ENCODE results near the gene KLF6.

DNA sequence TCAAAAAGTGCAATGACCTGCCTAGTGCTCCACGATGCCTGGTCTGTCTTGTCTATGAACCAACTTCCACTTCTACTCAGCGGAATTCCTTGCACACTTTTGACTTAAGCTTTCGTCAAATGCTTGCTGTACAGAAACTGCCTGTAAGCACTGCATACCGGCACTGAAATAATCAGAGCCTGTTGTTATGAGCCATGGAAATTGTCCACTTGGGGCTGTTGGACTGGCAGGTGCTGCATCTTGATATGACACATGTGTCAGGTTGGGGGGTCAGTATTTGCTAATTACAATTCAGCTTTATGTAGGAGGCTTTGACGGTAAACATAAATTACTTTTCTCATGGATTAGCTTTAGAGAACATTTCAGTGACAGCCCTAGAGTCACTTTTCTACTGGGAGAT lies 32.0 kb upstream of the KLF6 start:
- TF ChIP-seq RAD21 (IDR thresholded peaks at IDR 0.05; ENCODE audit: low read length) (no peak), POLR2AphosphoS5 (IDR thresholded peaks at IDR 0.05; ENCODE audit: low read depth, low read length) (no peak), FOXM1 (IDR thresholded peaks at IDR 0.05; ENCODE audit: low read depth) (no peak), EP300 (IDR thresholded peaks at IDR 0.05; ENCODE audit: borderline replicate concordance in 1 of 2, low read depth in 1 of 2, low read length in 1 of 2) (no peak), GABPA (IDR thresholded peaks at IDR 0.05; ENCODE audit: low read depth) (no peak), SMC3 (IDR thresholded peaks at IDR 0.05; ENCODE audit: low read depth, low read length) (no peak), RXRA (IDR thresholded peaks at IDR 0.05; ENCODE audit: borderline replicate concordance, low read depth) (no peak)
- TF ChIP-seq, protein P1, sequence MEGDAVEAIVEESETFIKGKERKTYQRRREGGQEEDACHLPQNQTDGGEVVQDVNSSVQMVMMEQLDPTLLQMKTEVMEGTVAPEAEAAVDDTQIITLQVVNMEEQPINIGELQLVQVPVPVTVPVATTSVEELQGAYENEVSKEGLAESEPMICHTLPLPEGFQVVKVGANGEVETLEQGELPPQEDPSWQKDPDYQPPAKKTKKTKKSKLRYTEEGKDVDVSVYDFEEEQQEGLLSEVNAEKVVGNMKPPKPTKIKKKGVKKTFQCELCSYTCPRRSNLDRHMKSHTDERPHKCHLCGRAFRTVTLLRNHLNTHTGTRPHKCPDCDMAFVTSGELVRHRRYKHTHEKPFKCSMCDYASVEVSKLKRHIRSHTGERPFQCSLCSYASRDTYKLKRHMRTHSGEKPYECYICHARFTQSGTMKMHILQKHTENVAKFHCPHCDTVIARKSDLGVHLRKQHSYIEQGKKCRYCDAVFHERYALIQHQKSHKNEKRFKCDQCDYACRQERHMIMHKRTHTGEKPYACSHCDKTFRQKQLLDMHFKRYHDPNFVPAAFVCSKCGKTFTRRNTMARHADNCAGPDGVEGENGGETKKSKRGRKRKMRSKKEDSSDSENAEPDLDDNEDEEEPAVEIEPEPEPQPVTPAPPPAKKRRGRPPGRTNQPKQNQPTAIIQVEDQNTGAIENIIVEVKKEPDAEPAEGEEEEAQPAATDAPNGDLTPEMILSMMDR (IDR thresholded peaks at IDR 0.05) = no peak
- TF ChIP-seq, protein P2, sequence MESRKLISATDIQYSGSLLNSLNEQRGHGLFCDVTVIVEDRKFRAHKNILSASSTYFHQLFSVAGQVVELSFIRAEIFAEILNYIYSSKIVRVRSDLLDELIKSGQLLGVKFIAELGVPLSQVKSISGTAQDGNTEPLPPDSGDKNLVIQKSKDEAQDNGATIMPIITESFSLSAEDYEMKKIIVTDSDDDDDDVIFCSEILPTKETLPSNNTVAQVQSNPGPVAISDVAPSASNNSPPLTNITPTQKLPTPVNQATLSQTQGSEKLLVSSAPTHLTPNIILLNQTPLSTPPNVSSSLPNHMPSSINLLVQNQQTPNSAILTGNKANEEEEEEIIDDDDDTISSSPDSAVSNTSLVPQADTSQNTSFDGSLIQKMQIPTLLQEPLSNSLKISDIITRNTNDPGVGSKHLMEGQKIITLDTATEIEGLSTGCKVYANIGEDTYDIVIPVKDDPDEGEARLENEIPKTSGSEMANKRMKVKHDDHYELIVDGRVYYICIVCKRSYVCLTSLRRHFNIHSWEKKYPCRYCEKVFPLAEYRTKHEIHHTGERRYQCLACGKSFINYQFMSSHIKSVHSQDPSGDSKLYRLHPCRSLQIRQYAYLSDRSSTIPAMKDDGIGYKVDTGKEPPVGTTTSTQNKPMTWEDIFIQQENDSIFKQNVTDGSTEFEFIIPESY (IDR thresholded peaks at IDR 0.05; ENCODE audit: borderline replicate concordance, low read depth) = no peak
- TF ChIP-seq, protein P3, sequence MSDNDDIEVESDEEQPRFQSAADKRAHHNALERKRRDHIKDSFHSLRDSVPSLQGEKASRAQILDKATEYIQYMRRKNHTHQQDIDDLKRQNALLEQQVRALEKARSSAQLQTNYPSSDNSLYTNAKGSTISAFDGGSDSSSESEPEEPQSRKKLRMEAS (IDR thresholded peaks at IDR 0.05; ENCODE audit: low read depth) = no peak
- TF ChIP-seq, protein P4, sequence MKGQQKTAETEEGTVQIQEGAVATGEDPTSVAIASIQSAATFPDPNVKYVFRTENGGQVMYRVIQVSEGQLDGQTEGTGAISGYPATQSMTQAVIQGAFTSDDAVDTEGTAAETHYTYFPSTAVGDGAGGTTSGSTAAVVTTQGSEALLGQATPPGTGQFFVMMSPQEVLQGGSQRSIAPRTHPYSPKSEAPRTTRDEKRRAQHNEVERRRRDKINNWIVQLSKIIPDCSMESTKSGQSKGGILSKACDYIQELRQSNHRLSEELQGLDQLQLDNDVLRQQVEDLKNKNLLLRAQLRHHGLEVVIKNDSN (IDR thresholded peaks at IDR 0.05; ENCODE audit: borderline replicate concordance, low read depth) = no peak

All from SK-N-SH (cell line).